Inflammatory macrophage (primary cell): Measurements from ENCODE around the gene BPIFB6.

Experiments
- DNase-seq, 2 donors: peaks; one replicate each; pipeline ENCODE4 v3.0.0-alpha.2; 2020 to 2022

The BPIFB6 gene

DNA sequence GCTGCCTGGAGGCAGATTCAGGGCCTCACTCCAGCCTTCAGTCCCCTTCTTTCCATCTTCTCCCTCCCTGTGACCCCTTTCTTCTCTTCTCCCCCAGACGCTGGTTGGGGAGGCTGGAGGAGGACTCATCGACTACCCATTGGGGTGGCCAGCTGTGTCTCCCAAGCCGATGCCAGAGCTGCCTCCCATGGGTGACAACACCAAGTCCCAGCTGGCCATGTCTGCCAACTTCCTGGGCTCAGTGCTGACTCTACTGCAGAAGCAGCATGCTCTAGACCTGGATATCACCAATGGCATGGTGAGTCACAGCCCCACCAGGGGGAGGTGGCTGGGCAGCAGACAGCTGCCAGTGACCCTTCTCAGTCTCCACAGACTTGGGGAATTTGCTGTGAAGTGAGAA lies 60.9 kb downstream of the BPIFB6 start:
- DNase-seq: no peak

DNA sequence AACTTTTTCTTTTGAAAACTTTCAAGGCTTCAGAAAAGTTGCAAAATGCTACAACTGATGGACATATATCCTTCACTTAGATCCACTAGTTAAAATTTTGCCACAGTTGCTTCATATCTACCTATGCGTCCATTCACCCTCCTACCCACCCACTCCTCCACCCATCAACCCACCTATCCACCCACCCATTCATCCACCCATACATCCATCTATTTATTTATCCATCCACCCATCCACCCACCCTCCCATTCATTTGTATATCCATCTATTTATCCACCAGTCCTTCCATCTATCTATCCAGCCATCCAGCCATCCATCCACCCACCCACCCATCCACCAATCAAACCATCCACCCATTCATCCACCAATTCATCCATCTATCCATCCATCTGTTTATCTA lies 61.6 kb downstream of the BPIFB6 start:
- DNase-seq: no peak

DNA sequence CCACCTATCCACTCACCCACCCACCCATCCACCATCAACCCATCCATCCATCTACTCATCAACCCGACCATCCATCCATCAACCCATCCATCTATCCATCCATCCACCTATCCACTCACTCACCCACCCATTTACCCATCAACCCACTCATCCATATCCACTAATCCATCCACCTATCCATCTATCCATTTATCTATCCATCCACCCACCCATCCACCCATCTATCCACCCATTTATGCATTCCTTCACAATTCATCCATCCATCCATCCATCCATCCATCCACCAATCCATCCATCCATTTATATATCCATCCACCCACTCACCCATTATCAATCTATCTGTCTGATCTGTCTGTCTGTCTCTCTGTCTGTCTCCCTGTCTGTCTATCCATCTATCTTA lies 62.1 kb downstream of the BPIFB6 start:
- no peak for DNase-seq
